ENCODE measurements around the gene LMF1. TPM values are rescaled to one million over a fixed set of nuclear protein-coding genes. Genes with fewer than 3 reads are reported as not detected.

LMF1 gene
- polyA plus RNA-seq, 3 donors, result 5.9 to 14.7 (median 10.6) TPM

GRCh38 chr16:998615-999014 lies 27.8 kb upstream of the LMF1 start:
- Histone ChIP-seq H3K9ac (ENCODE audit: insufficient read depth, low read length, poor library complexity, severe bottlenecking) (no peak overlapping the region), H3K9me3 (replicated peaks in 1 of 2; ENCODE audit: control insufficient read depth in 1 of 2, insufficient read depth in 1 of 2, low read length in 2 of 2) (peaks cover 16 to 24% of the 10 kb centered on the region in 2 donors), H3K4me3 (replicated peaks in 1 of 3; ENCODE audit: low read depth in 2 of 3, low read length in 3 of 3) (no peak overlapping the region), H3K36me3 (replicated peaks in 1 of 2; ENCODE audit: control insufficient read depth in 1 of 2, insufficient read depth in 2 of 2, low read length in 2 of 2) (no peaks in the 10 kb centered on the region), H3K79me2 (ENCODE audit: insufficient read depth, low read length) (no peaks in the 10 kb centered on the region), H3K4me1 (ENCODE audit: control insufficient read depth in 1 of 2, insufficient read depth in 2 of 2, low read length in 2 of 2) (no peaks in the 10 kb centered on the region), H3K27me3 (ENCODE audit: control insufficient read depth in 2 of 2, insufficient read depth in 2 of 2, low read length in 2 of 2) (peaks cover 0 to 18% of the 10 kb centered on the region in 2 donors), H2AFZ (ENCODE audit: insufficient read depth, low read depth, low read length, poor library complexity, severe bottlenecking) (no peak overlapping the region), H3K27ac (ENCODE audit: low read depth in 1 of 2, low read length in 2 of 2) (no peak overlapping the region), H3K4me2 (replicated peaks; ENCODE audit: extremely low read depth, low read length, poor library complexity, severe bottlenecking) (no peak overlapping the region), H4K20me1 (ENCODE audit: insufficient read depth, low read length) (no peaks in the 10 kb centered on the region)
- H3K36me3 Mint-ChIP-seq, result no peaks in the 10 kb centered on the region
- peak overlapping the region in 1 of 7 donors; percentile 33 for H3K27ac Mint-ChIP-seq
- intact Hi-C loops (cut with micrococcal nuclease), result no loop called here
- 90% methylated on average over 8 of the region's 11 CpGs for WGBS (ENCODE audit: insufficient coverage)
- H3K4me1 Mint-ChIP-seq, result no peaks in the 10 kb centered on the region
- H3K27me3 Mint-ChIP-seq (ENCODE audit: low read depth in 3 of 3), result peaks cover 26 to 39% (median 29%) of the 10 kb centered on the region in 3 donors
- peaks cover 20 to 27% (median 23%) of the 10 kb centered on the region in 7 donors for H3K9me3 Mint-ChIP-seq
- no peak for DNase-seq
- TF ChIP-seq CTCF (IDR thresholded peaks at IDR 0.05), result no peak
- H3K4me3 Mint-ChIP-seq, result peak overlapping the region in 1 of 2 donors; percentile 63

- no peak for DNase-seq
- no peak for TF ChIP-seq CTCF (IDR thresholded peaks at IDR 0.05)
- 66% methylated on average over 11 of the region's 11 CpGs for WGBS (ENCODE audit: insufficient coverage)
- H3K27me3 Mint-ChIP-seq (ENCODE audit: low read depth in 3 of 3), result peaks cover 26 to 39% (median 29%) of the 10 kb centered on the region in 3 donors
- H3K36me3 Mint-ChIP-seq, result no peaks in the 10 kb centered on the region
- peaks cover 16 to 24% of the 10 kb centered on the region in 2 donors for H3K9me3 ChIP-seq (replicated peaks in 1 of 2; ENCODE audit: control insufficient read depth in 1 of 2, insufficient read depth in 1 of 2, low read length in 2 of 2)
- no peaks in the 10 kb centered on the region for H4K20me1 ChIP-seq (ENCODE audit: insufficient read depth, low read length)
- no peak overlapping the region for H3K27ac ChIP-seq (ENCODE audit: low read depth in 1 of 2, low read length in 2 of 2)
- H3K4me1 ChIP-seq (ENCODE audit: control insufficient read depth in 1 of 2, insufficient read depth in 2 of 2, low read length in 2 of 2), result no peaks in the 10 kb centered on the region
- H3K4me3 ChIP-seq (replicated peaks in 1 of 3; ENCODE audit: low read depth in 2 of 3, low read length in 3 of 3), result no peak overlapping the region
- H3K4me3 Mint-ChIP-seq, result peak overlapping the region in 1 of 2 donors; percentile 63
- peaks cover 20 to 27% (median 23%) of the 10 kb centered on the region in 7 donors for H3K9me3 Mint-ChIP-seq
- H3K27me3 ChIP-seq (ENCODE audit: control insufficient read depth in 2 of 2, insufficient read depth in 2 of 2, low read length in 2 of 2), result peaks cover 0 to 18% of the 10 kb centered on the region in 2 donors
- no peaks in the 10 kb centered on the region for H3K4me1 Mint-ChIP-seq
- intact Hi-C loops (cut with micrococcal nuclease), result no loop called here
- no peak overlapping the region for H2AFZ ChIP-seq (ENCODE audit: insufficient read depth, low read depth, low read length, poor library complexity, severe bottlenecking)
- no peaks in the 10 kb centered on the region for H3K36me3 ChIP-seq (replicated peaks in 1 of 2; ENCODE audit: control insufficient read depth in 1 of 2, insufficient read depth in 2 of 2, low read length in 2 of 2)
- no peak overlapping the region for H3K4me2 ChIP-seq (replicated peaks; ENCODE audit: extremely low read depth, low read length, poor library complexity, severe bottlenecking)
- H3K9ac ChIP-seq (ENCODE audit: insufficient read depth, low read length, poor library complexity, severe bottlenecking), result no peak overlapping the region
- H3K27ac Mint-ChIP-seq, result peak overlapping the region in 1 of 7 donors; percentile 33
- H3K79me2 ChIP-seq (ENCODE audit: insufficient read depth, low read length), result no peaks in the 10 kb centered on the region
These were observed 27.4 kb upstream of the LMF1 start for GRCh38 chr16:998211-998610.

Measured in CD14-positive monocyte (primary cell).